ENCODE data around the gene TNFSF13B. TPM values are rescaled to one million over a fixed set of nuclear protein-coding genes. Genes with fewer than 3 reads are reported as not detected.

TNFSF13B gene
- total and polyA plus RNA-seq, 2 of the 8 experiments (the other 6 are each of a cell fraction or from before 2014, with no cell fraction given), result not detected

DNA sequence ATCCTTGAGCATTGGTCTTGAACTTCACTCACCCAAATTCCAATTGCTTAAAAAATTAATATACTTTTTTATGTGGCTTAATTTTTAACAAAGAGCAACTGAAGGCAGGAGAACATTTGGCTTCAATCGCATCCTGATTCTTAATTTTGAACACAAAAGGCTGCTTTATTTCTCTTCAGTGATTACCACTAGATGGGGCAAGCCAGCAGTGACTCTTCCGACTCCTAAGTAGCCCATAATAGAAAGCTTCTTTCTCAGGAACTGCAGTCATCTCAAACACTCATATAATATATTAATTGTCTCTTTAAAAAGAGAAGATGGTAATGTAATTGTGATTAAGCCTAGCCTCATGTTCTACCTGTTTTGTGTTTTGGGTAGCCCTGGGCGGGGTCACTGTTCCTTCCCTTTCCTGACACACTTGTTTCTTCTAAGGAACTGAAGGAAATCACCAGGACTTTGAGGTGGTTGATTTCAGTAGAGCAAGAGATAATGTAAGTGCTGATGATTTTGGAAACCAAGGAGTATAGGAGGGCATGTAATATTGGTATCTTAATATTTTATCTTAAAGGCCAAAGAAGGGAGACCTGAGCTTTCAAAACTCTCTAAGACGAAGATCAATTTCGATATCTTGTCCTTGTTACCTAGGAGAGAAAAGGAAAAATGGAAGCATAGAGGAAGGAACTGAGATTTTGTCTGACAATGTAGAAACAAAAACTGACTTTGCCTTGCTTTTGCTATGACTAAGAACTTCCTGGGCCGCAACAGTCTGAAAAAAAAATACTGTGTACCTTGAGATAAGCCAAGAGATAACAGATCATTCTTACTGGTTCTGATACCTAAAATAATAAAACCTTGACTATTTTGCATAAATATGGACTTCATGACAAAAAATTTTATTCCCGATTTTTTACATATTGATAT, 73.1 kb downstream of the TNFSF13B start:
- FAIRE-seq, result no peak
- TF ChIP-seq KDM1A (IDR thresholded peaks at IDR 0.05; ENCODE audit: borderline replicate concordance, low read length), result no peak
- peak in 2 of 3 experiments; percentile 52 to 66; a peak in 3 of 4 replicates for TF ChIP-seq CTCF (IDR thresholded peaks at IDR 0.05; ENCODE audit: control extremely low read depth in 1 of 3, insufficient read depth in 1 of 3, low read depth in 1 of 3, low read length in 3 of 3)
- TF ChIP-seq RAD21 (IDR thresholded peaks at IDR 0.05 in 1 of 2, conservative IDR thresholded peaks at IDR 0.05 in 1 of 2; ENCODE audit: low read depth in 2 of 2, low read length in 2 of 2), result peak; percentile 65 to 74
- Histone ChIP-seq H3K23me2 (ENCODE audit: low read depth, low read length) (no peaks in the 10 kb centered on the region), H2BK20ac (ENCODE audit: low read length) (no peak overlapping the region), H3K4me2 (ENCODE audit: insufficient read depth in 1 of 2, low read depth in 2 of 2, low read length in 2 of 2) (no peak overlapping the region), H3K27ac (ENCODE audit: low read depth, low read length) (no peak overlapping the region), H3K27me3 (replicated peaks in 1 of 4; ENCODE audit: control insufficient read depth in 3 of 4, extremely low read depth in 1 of 4, insufficient read depth in 3 of 4, low read length in 3 of 4) (no peaks in the 10 kb centered on the region), H3K9me3 (ENCODE audit: insufficient read depth in 2 of 2, low read depth in 1 of 2, low read length in 1 of 2) (no peaks in the 10 kb centered on the region), H3K14ac (ENCODE audit: insufficient read length) (no peak overlapping the region), H4K5ac (ENCODE audit: insufficient read length, low read depth, low read length) (no peak overlapping the region), H2BK120ac (replicated peaks; ENCODE audit: low read depth, low read length) (no peak overlapping the region), H4K8ac (ENCODE audit: extremely low read depth, insufficient read depth, low read length) (no peak overlapping the region), H3K56ac (replicated peaks; ENCODE audit: insufficient read length, low read depth, low read length) (no peak overlapping the region), H3K79me1 (ENCODE audit: low read depth, low read length) (no peaks in the 10 kb centered on the region), H3K4ac (replicated peaks; ENCODE audit: insufficient read length, low read depth, low read length) (no peak overlapping the region), H3K4me3 (ENCODE audit: extremely low read depth in 1 of 4, insufficient read depth in 2 of 4, low read depth in 3 of 4, low read length in 4 of 4) (no peak overlapping the region), H3K23ac (ENCODE audit: insufficient read length) (no peak overlapping the region), H3K79me2 (ENCODE audit: control insufficient read depth in 1 of 2, insufficient read depth in 2 of 2, low read length in 2 of 2) (no peaks in the 10 kb centered on the region), H2AFZ (ENCODE audit: low read length) (no peak overlapping the region), H2BK15ac (ENCODE audit: low read length) (no peak overlapping the region), H2BK12ac (ENCODE audit: low read depth, low read length) (no peak overlapping the region), H3K18ac (ENCODE audit: extremely low read depth, low read length) (no peak overlapping the region), H2BK5ac (ENCODE audit: low read depth, low read length) (no peak overlapping the region), H3K9ac (replicated peaks in 1 of 4; ENCODE audit: extremely low read depth in 1 of 4, low read depth in 3 of 4, low read length in 3 of 4) (no peak overlapping the region), H4K91ac (replicated peaks; ENCODE audit: insufficient read length, low read length) (no peak overlapping the region), H3K4me1 (replicated peaks in 1 of 4; ENCODE audit: control insufficient read depth in 3 of 4, insufficient read depth in 4 of 4, low read length in 3 of 4) (no peaks in the 10 kb centered on the region), H2AK5ac (ENCODE audit: low read depth, low read length) (no peak overlapping the region), H3K36me3 (ENCODE audit: control insufficient read depth in 2 of 4, insufficient read depth in 4 of 4, low read length in 3 of 4) (no peaks in the 10 kb centered on the region), H4K20me1 (replicated peaks in 1 of 2; ENCODE audit: control insufficient read depth in 1 of 2, insufficient read depth in 2 of 2, low read length in 2 of 2) (no peaks in the 10 kb centered on the region)
- 77% methylated on average over 7 of the region's 7 CpGs; no CpG with 5 or more reads in 1 of the 2 experiments for WGBS, 2 experiments (ENCODE audit: extremely low coverage in 1 of 2, insufficient coverage in 1 of 2, insufficient read length in 1 of 2, insufficient replicate concordance in 2 of 2, low coverage in 1 of 2, low lambda C conversion rate in 2 of 2, missing lambda C conversion rate in 1 of 2)
- CTCF ChIA-PET (ENCODE audit: partially characterized antibody), result interaction anchor here (0.6 to 6.7 kb wide), 23 partner anchors 9 to 553 kb away, joined by 3 to 40 read pairs (median 4); no protein-coding TSS in a partner anchor
- no peak for DNase-seq (ENCODE audit: low read depth in 1 of 2, low spot score in 2 of 2)
- POLR2A ChIA-PET (ENCODE audit: partially characterized antibody), result no interaction called here

Data from H1 (cell line).